KMS-11 (cell line): Measurements from ENCODE around the gene ADCK1.

ENCODE experiments used
- H2AFZ ChIP-seq: fragments of 200-600 bp; sonication (generic); 2 replicates; pipeline ENCODE4 v1.6.1; 2016; ENCODE audit warnings: antibody characterized with exemption, mixed run types, low read depth
- H3K27ac ChIP-seq: fragments of 200-600 bp; sonication (generic); 2 replicates; pipeline ENCODE4 v1.6.1; 2016; ENCODE audit warnings: mild to moderate bottlenecking, mixed run types
- H3K27me3 ChIP-seq: fragments of 200-600 bp; sonication (generic); 2 replicates; pipeline ENCODE4 v1.6.1; 2017; ENCODE audit warnings: mild to moderate bottlenecking, low read depth, mixed run types, moderate library complexity; ENCODE audit not compliant: insufficient read depth
- H3K36me3 ChIP-seq: fragments of 200-600 bp; sonication (generic); 2 replicates; pipeline ENCODE4 v1.6.1; 2017; ENCODE audit warnings: mild to moderate bottlenecking, mixed run types; ENCODE audit not compliant: insufficient read depth
- H3K4me1 ChIP-seq: fragments of 200-600 bp; sonication (generic); 2 replicates; pipeline ENCODE4 v1.6.1; 2016; ENCODE audit warnings: mild to moderate bottlenecking, low read depth, mixed run types; ENCODE audit not compliant: poor library complexity, severe bottlenecking
- H3K4me2 ChIP-seq: fragments of 200-600 bp; sonication (generic); 2 replicates; pipeline ENCODE4 v1.7.0; 2016; ENCODE audit warnings: mild to moderate bottlenecking, mixed run types
- H3K4me3 ChIP-seq: fragments of 200-600 bp; sonication (generic); IDR thresholded peaks from 2 replicates; pipeline ENCODE4 v1.6.1; 2017; ENCODE audit warnings: low read depth, low read length, mixed read lengths; ENCODE audit not compliant: insufficient read depth
- H3K79me2 ChIP-seq: fragments of 200-600 bp; sonication (generic); 2 replicates; pipeline ENCODE4 v1.6.1; 2016; ENCODE audit warnings: low read depth, mixed run types; ENCODE audit not compliant: insufficient read depth
- H3K9ac ChIP-seq: fragments of 200-600 bp; sonication (generic); 2 replicates; pipeline ENCODE4 v1.6.1; 2016; ENCODE audit warnings: mild to moderate bottlenecking, mixed run types
- H4K20me1 ChIP-seq: fragments of 200-600 bp; sonication (generic); 2 replicates; pipeline ENCODE4 v1.6.1; 2016; ENCODE audit warnings: mild to moderate bottlenecking, mixed run types; ENCODE audit not compliant: insufficient read depth
- TF ChIP-seq, protein P1 (sequence below): fragments of 200-600 bp; sonication (generic); conservative IDR thresholded peaks from 2 replicates; pipeline ENCODE4 v1.6.1; 2017; ENCODE audit warnings: low read depth, mild to moderate bottlenecking, antibody characterized with exemption, low read length, moderate library complexity, mixed read lengths

Gene ADCK1

DNA sequence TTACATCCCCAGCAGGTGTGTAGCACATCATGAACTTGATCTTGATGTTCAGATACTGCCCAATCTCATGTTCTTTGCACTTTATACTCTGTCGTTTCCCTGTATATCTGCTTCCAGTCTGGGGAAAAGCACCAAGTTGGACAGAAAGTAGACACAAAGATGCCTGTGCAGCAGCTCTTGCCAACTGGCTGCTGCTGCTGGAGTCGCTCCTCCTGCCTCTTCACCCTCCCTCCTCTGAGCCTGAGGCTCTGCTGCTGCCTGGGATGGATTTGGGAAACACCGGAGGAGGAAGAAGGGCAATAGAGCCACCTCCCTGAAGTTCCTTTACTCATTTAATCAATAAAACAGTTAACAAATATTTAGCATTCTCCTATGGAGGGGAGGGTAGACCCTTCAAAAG lies 32.4 kb downstream of the ADCK1 start:
- Histone ChIP-seq H3K4me1 (no peaks in the 10 kb centered on the region), H3K9ac (no peak overlapping the region), H3K4me3 (no peak overlapping the region), H3K27ac (no peak overlapping the region), H3K4me2 (no peak overlapping the region), H3K27me3 (no peaks in the 10 kb centered on the region), H4K20me1 (no peaks in the 10 kb centered on the region), H2AFZ (no peak overlapping the region), H3K79me2 (no peaks in the 10 kb centered on the region), H3K36me3 (no peaks in the 10 kb centered on the region)
- TF ChIP-seq, protein P1, sequence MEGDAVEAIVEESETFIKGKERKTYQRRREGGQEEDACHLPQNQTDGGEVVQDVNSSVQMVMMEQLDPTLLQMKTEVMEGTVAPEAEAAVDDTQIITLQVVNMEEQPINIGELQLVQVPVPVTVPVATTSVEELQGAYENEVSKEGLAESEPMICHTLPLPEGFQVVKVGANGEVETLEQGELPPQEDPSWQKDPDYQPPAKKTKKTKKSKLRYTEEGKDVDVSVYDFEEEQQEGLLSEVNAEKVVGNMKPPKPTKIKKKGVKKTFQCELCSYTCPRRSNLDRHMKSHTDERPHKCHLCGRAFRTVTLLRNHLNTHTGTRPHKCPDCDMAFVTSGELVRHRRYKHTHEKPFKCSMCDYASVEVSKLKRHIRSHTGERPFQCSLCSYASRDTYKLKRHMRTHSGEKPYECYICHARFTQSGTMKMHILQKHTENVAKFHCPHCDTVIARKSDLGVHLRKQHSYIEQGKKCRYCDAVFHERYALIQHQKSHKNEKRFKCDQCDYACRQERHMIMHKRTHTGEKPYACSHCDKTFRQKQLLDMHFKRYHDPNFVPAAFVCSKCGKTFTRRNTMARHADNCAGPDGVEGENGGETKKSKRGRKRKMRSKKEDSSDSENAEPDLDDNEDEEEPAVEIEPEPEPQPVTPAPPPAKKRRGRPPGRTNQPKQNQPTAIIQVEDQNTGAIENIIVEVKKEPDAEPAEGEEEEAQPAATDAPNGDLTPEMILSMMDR: no peak

DNA sequence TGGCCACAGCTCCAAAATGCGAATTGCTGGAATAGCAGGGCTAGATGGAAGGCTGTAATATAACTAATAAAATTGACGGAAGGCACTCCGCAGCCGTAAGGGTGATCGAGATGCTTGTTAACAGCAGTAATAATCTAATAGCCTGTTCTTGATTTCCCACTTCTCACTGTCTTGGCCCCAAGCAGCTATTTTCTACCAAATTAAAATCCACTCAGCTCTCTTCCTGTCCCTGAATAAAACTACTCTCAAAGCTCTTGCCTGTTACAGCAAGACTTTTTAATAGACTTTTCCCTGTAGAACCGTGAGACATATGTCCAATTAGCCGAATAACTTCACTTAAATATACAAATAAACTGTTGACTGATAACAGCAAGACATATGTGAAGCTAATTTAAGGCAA lies 38.0 kb downstream of the ADCK1 start:
- H3K9ac ChIP-seq: no peak overlapping the region
- TF ChIP-seq, protein P1: no peak
- no peaks in the 10 kb centered on the region for H3K27me3 ChIP-seq
- H3K4me1 ChIP-seq: no peaks in the 10 kb centered on the region
- no peaks in the 10 kb centered on the region for H3K36me3 ChIP-seq
- H3K4me3 ChIP-seq: no peak overlapping the region
- no peaks in the 10 kb centered on the region for H4K20me1 ChIP-seq
- no peak overlapping the region for H3K4me2 ChIP-seq
- H3K79me2 ChIP-seq: no peaks in the 10 kb centered on the region
- H3K27ac ChIP-seq: no peak overlapping the region
- no peak overlapping the region for H2AFZ ChIP-seq

GRCh38 chr14:77838831-77839511 lies 39.1 kb downstream of the ADCK1 start:
- Histone ChIP-seq H2AFZ (no peak overlapping the region), H3K9ac (no peak overlapping the region), H3K79me2 (no peaks in the 10 kb centered on the region), H3K4me3 (no peak overlapping the region), H4K20me1 (no peaks in the 10 kb centered on the region), H3K27ac (no peak overlapping the region), H3K4me1 (no peaks in the 10 kb centered on the region), H3K27me3 (no peaks in the 10 kb centered on the region), H3K4me2 (no peak overlapping the region), H3K36me3 (no peaks in the 10 kb centered on the region)
- TF ChIP-seq, protein P1: no peak

DNA sequence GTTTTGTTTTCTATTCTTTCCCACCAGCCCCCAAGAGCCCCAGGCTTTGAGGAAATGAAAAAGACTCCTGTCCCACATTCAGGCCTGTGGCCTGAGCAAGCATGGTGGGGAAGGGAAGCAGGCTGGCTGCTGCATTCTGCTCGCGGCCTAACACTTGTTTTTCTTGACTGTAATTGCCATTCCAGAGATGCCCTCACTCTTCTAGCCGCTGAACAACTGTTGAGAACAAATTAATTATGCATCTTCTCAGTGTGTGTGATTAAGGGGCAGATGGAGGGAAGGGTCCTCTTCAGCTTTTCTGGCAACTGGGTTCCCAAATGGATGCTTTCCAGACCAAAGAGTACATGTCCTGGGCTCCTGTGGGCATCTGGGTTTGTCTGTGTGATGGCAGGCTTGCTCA lies 43.3 kb downstream of the ADCK1 start:
- Histone ChIP-seq H3K27me3 (no peaks in the 10 kb centered on the region), H3K27ac (no peak overlapping the region), H3K36me3 (no peaks in the 10 kb centered on the region), H3K9ac (no peak overlapping the region), H3K79me2 (no peaks in the 10 kb centered on the region), H3K4me1 (no peaks in the 10 kb centered on the region), H2AFZ (no peak overlapping the region), H4K20me1 (no peaks in the 10 kb centered on the region), H3K4me3 (no peak overlapping the region), H3K4me2 (no peak overlapping the region)
- TF ChIP-seq, protein P1: no peak
